H1 (cell line): ENCODE results near the gene WDSUB1. TPM values are rescaled to one million over a fixed set of nuclear protein-coding genes. Genes with fewer than 3 reads are reported as not detected.

Source experiments
- CHD2 ChIP-seq: IDR thresholded peaks from 2 replicates; pipeline ENCODE4 v1.6.1; 2012; ENCODE audit warnings: low read length, improper control_type of control experiment
- EGR1 ChIP-seq: IDR thresholded peaks from 2 replicates; pipeline ENCODE4 v1.6.1; 2011; ENCODE audit warnings: low read depth, low read length, borderline replicate concordance
- POLR2AphosphoS5 ChIP-seq: IDR thresholded peaks from 2 replicates; pipeline ENCODE4 v1.6.1; 2011; ENCODE audit warnings: low read depth, low read length
- RXRA ChIP-seq: IDR thresholded peaks from 2 replicates; pipeline ENCODE4 v1.6.1; 2011; ENCODE audit warnings: low read depth, mild to moderate bottlenecking, low read length, moderate library complexity; ENCODE audit not compliant: insufficient read depth
- SP1 ChIP-seq: IDR thresholded peaks from 2 replicates; pipeline ENCODE4 v1.6.1; 2011; ENCODE audit warnings: low read depth, low read length
- TBP ChIP-seq: IDR thresholded peaks from 2 replicates; pipeline ENCODE4 v1.6.1; 2011; ENCODE audit warnings: low read depth, low read length, improper control_type of control experiment
- TCF12 ChIP-seq: IDR thresholded peaks from 2 replicates; pipeline ENCODE4 v1.6.1; 2011; ENCODE audit warnings: low read depth, mild to moderate bottlenecking, low read length
- polyA plus RNA-seq, 7 experiments: library from polyadenylated mRNA; depleted of rRNA in 3 of 7; stranded (reverse) in 5 of 7; unstranded in 2 of 7; fragments of >200 nt in 5 of 7; fragments of 200-250 nt in 2 of 7; gene quantifications; 1 replicate in 5 of 7; 2 replicates in 1 of 7; 4 replicates in 1 of 7; pipeline versions ENCODE4 v1.2.1 to v1.2.3, GENCODE V29; 2011 to 2013; ENCODE audit warnings: missing spikeins in 2 of 7, mixed read lengths in 2 of 7
- total RNA-seq: library from RNA; stranded (reverse); fragmentation: NEBNext Ultra II Directional; extraction: Animal tissue kit (Norgen Biotek cat#: 25700); gene quantifications from 2 replicates; pipeline ENCODE4 v1.2.1, GENCODE V29; 2021

The WDSUB1 gene
- total and polyA plus RNA-seq, 2 of the 8 experiments (the other 6 are each of a cell fraction or from before 2014, with no cell fraction given) = 5.5 to 8.0 TPM

GRCh38 chr2:159262904-159263303 is 23.6 kb downstream of the WDSUB1 start (continued):
- no peak for TF ChIP-seq RXRA
- no peak for TF ChIP-seq TBP
- no peak for TF ChIP-seq SP1
- TF ChIP-seq TCF12 = no peak
- no peak for TF ChIP-seq EGR1
- TF ChIP-seq POLR2AphosphoS5 = no peak
- no peak for TF ChIP-seq CHD2
